Femur (tissue), 1 donor: ENCODE results near the gene UBE2Q2.
"Not testable (repeated sequence)": the region's sequence is repeated elsewhere in the genome, so short reads cannot be mapped to it uniquely, and the experiment has no call there.

Source experiments
- DNase-seq: peaks from one replicate; pipeline ENCODE4 v3.0.0-alpha.2; 2017

UBE2Q2 gene

DNA sequence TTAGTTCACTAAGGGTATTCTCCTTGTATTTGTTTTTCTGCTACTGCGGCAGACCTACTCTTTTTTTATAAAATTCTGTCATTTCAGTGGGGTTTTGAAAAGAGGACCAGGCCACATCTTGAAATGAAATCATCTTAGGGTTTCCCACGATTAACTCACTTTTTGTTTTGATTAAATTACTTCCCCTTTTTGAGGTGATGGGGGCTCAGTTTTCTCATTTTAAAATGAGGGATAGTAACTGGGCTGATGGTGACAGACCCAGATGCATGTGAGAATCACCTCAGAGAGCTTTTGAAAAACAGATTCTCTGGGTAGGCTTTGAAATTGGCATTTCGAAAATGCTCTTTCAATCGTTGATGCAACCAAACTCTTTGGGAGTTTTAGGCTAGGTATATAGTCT, 24.2 kb downstream of the UBE2Q2 start:
- DNase-seq, result no peak

GRCh38 chr15:75868019-75868418, 24.8 kb downstream of the UBE2Q2 start:
- no peak for DNase-seq

DNA sequence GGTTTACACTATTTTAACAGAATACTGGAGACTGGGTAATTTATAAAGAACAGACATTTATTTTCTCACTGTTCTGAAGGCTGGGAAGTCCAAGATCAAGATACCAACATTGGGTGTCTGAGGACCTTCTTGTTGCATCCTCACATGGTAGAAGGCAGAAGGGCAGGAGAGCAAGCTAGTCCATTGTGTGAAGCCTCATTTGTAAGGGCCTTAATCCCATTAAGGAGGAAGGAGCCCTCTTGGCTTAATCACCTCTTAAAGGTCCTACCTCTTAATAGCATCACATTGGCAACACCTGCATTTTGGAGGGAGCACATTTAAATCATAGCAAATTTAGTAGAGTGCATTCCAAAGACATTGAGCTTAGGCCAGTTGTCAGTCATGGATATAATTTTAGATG, 26.2 kb downstream of the UBE2Q2 start:
- no peak for DNase-seq

GRCh38 chr15:75871589-75871988, 28.3 kb downstream of the UBE2Q2 start:
- DNase-seq, result not testable (repeated sequence)

DNA sequence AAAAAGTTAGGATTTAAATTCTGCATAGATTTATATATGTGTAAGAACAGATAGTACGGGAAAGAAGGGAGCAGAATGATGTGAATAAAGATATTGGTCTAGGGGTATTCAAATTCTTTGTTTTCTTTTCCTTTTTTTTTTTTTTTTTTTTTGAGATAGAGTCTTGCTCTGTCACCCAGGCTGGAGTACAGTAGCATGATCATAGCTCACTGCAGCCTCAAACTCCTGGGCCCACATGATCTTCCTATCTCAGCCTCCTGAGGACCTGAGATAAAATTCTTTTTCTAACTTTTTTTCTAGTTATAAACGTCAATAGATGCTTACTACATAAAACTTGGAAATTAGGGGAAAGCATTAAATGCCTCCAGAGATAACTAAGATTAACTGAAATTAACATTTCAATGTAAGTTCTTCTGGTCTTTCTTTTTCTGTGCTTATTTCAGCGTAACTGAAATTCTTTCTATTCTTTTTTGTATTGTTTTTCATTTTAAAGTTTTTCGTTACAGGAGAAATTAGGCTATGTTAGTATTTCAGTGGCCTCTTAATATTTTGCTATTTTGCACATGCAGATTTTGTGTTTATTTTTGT, 29.2 kb downstream of the UBE2Q2 start:
- no peak for DNase-seq

- no peak for DNase-seq
These were observed 40.8 kb downstream of the UBE2Q2 start for GRCh38 chr15:75884041-75884440.

GRCh38 chr15:75887178-75887577, 43.9 kb downstream of the UBE2Q2 start:
- DNase-seq, result no peak

- DNase-seq, result no peak
These were observed 48.6 kb downstream of the UBE2Q2 start for GRCh38 chr15:75891895-75892294.

GRCh38 chr15:75895731-75896130, 52.5 kb downstream of the UBE2Q2 start:
- no peak for DNase-seq

GRCh38 chr15:75900577-75900976, 57.3 kb downstream of the UBE2Q2 start:
- DNase-seq, result no peak

DNA sequence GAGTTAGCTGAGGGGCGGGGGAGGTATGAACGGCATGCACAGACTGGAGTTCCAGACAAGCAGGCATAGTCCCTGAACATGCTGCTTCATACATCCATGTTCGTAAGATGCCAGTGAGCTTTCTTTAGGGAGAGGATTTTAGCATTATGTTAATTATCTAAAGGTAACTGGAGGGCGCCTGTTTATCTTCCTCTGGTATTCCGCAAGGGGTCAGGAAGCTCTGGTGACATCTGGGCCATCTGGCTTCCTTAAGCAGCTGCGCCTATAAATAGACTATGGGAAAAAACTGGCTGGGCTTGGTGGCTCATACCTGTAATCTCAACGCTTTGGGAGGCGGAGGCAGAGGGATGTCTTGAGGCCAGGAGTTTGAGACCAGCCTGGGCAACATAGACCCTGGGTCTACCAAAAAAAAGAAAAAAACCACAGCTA, 58.9 kb downstream of the UBE2Q2 start:
- peak; percentile 38 for DNase-seq

DNA sequence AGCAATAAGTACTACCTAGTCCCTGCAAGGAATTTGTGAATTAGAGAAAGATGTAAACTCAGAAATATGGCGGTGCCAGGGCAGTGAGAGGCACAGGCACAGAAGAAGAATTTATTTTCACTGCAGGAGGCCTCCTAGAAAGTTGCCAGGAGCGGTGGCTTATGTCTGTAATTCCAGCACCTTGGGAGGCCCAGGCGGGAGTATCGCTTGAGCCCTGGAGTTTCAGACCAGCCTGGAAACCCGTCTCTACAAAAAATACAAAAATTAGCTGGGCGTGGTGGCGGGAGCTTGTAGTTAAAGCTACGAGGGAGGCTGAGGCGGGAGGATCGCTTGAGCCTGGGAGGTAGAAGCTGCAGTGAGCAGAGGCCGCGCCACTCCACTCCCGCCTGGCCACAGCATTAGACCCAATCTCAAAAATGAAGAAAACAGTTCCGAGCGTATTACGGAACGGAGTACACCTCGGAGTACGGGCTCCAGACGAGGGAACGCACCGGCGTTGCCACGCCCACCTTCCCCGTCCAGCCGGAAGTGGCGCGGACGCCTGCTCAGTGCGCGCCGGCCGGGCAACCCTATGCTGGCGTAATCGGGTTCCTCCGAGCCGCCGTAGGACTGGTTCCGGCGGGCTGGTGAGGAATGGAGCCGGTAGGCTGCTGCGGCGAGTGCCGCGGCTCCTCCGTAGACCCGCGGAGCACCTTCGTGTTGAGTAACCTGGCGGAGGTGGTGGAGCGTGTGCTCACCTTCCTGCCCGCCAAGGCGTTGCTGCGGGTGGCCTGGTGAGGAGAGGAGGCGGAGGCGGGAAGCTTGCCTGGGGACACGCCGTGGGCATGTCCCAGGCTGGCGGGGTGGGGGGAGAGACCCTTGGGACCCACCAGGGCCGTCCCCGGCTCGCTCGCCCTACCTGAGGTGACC, 60.3 kb downstream of the UBE2Q2 start, which contains the start of gene FBXO22:
Gene FBXO22 (plus strand): TSS at position 548 of the 909 bp plus-strand sequence. CDS start 86 bp downstream, at position 634.
- peak; percentile 94 for DNase-seq

GRCh38 chr15:75905231-75905630, 62.0 kb downstream of the UBE2Q2 start:
- no peak for DNase-seq

DNA sequence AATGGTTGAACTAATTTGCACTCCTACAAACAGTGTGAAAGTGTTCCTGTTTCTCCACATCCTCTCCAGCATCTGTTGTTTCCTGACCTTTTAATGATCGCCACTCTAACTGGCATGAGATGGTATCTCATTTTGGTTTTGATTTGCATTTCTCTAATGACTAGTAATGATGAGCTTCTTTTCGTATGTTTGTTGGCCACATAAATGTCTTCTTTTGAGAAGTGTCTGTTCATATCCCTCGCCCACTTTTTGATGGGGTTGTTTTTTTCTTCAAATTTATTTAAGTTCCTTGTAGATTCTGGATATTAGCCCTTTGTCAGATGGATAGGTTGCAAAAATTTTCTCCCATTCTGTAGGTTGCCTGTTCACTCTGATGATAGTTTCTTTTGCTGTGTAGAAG, 67.1 kb downstream of the UBE2Q2 start:
- not testable (repeated sequence) for DNase-seq

DNA sequence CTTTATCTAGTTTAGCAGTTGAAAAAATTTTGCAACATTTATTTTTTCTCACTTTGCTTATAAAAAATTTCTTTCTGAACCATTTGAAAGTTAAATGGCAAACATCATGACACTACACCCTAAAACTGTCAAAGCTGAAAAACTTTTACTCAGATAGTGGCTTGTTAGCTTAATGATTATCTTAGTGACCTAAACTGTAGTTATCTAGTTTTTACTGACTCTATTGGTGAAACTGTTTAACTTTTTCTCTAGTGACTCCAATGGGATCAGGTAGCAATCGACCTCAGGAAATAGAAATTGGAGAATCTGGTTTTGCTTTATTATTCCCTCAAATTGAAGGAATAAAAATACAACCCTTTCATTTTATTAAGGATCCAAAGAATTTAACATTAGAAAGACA, 73.7 kb downstream of the UBE2Q2 start:
- DNase-seq, result no peak

- no peak for DNase-seq
These were observed 74.9 kb downstream of the UBE2Q2 start for GRCh38 chr15:75918135-75918534.

GRCh38 chr15:75920079-75920478, 76.8 kb downstream of the UBE2Q2 start:
- peak; percentile 66 for DNase-seq

GRCh38 chr15:75921732-75922703, 78.8 kb downstream of the UBE2Q2 start:
- no peak for DNase-seq

GRCh38 chr15:75923756-75924155, 80.5 kb downstream of the UBE2Q2 start:
- DNase-seq, result no peak

- DNase-seq, result no peak
These were observed 81.3 kb downstream of the UBE2Q2 start for GRCh38 chr15:75924576-75924975.

GRCh38 chr15:75925440-75925839, 82.2 kb downstream of the UBE2Q2 start:
- DNase-seq, result no peak

DNA sequence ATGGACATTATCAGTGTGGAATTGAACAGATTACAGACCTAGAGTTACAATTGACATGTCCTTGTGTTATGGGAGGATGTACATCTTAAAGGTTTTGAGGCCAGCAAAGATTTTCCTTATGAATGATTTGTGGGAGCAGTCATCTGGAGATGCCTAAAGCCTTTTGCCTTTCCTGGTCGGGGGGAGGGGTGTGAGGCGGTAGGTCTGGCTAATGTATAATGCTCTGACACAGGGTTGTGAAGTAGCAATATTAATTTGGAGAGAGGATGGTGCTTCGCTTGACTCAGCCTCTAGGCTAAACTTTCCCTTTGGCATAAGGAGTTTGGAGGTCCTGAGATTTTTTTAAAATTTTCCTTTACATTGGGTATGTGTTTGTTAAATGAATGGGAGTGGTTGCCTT, 83.7 kb downstream of the UBE2Q2 start:
- no peak for DNase-seq

GRCh38 chr15:75927601-75928000, 84.4 kb downstream of the UBE2Q2 start:
- no peak for DNase-seq
